HG03159 (cell line): ENCODE measurements around the gene RAB6A.

Source experiments
- ATAC-seq: cut with Tn5 transposase; IDR thresholded peaks from one replicate; pipeline ENCODE4 v1.9.1; 2021; ENCODE audit warnings: mild to moderate bottlenecking, moderate library complexity; ENCODE audit not compliant: unreplicated experiment

Gene RAB6A

GRCh38 chr11:73633999-73634398 is 126.9 kb downstream of the RAB6A start:
- ATAC-seq, result no peak

GRCh38 chr11:73632996-73633395 is 127.9 kb downstream of the RAB6A start:
- ATAC-seq, result no peak

- ATAC-seq, result no peak
These were observed 131.0 kb downstream of the RAB6A start for GRCh38 chr11:73629907-73630306.

GRCh38 chr11:73625696-73626318 is 135.1 kb downstream of the RAB6A start:
- no peak for ATAC-seq
